Transverse colon (tissue), 4 donors: Measurements from ENCODE around the gene ZNF296. TPM values are rescaled to one million over a fixed set of nuclear protein-coding genes. Genes with fewer than 3 reads are reported as not detected.
A peak's percentile ranks its signal among the peaks of the same experiment; 100 is the strongest.

Source experiments
- DNase-seq: peaks from one replicate; pipeline ENCODE4 v3.0.0-alpha.2; 2019
- H3K27ac ChIP-seq, 4 donors: fragments of 200-600 bp; sonication (generic); 2 replicates each; pipeline ENCODE4 v1.5.1; 2016 to 2018; ENCODE audit warnings: inconsistent platforms in 4 of 4
- H3K27me3 ChIP-seq: fragments of 200-600 bp; sonication (generic); 2 replicates; pipeline ENCODE4 v1.5.1; 2017; ENCODE audit warnings: inconsistent platforms
- H3K36me3 ChIP-seq, 4 donors: fragments of 200-600 bp; sonication (generic); 2 replicates each; pipeline ENCODE4 v1.5.1; 2017 to 2019; ENCODE audit warnings: inconsistent platforms in 4 of 4
- H3K4me1 ChIP-seq, 4 donors: fragments of 200-600 bp; sonication (generic); 2 replicates each; pipeline ENCODE4 v1.5.1; 2017 to 2020; ENCODE audit warnings: inconsistent platforms in 4 of 4
- H3K4me3 ChIP-seq, 4 donors: fragments of 200-600 bp; sonication (generic); 1 replicate in 1 of 4; 2 replicates in 3 of 4; pipeline versions ENCODE4 v1.5.1 to v1.6.1; 2017 to 2019; ENCODE audit warnings: inconsistent platforms in 4 of 4
- H3K9me3 ChIP-seq, 2 donors: fragments of 200-600 bp; sonication (generic); 2 replicates each; pipeline ENCODE4 v1.5.1; 2017 to 2019; ENCODE audit warnings: inconsistent platforms in 2 of 2
- CTCF ChIP-seq, 5 experiments: fragments of 200-600 bp in 3 of 5; fragments of 450-650 bp in 2 of 5; sonication (generic) in 3 of 5; IDR thresholded peaks; 1 replicate in 2 of 5; 2 replicates in 3 of 5; pipeline ENCODE4 v1.5.1; 2016 to 2017; ENCODE audit warnings: antibody characterized with exemption in 5 of 5, inconsistent platforms in 3 of 5, mild to moderate bottlenecking in 2 of 5, moderate library complexity in 1 of 5
- EP300 ChIP-seq: sonication (generic); formaldehyde crosslinking; IDR thresholded peaks from one replicate; pipeline ENCODE4 v1.6.1; 2017; ENCODE audit warnings: antibody characterized with exemption, low read depth
- POLR2A ChIP-seq: fragments of 450-650 bp; IDR thresholded peaks from one replicate; pipeline ENCODE4 v1.6.1; 2016; ENCODE audit warnings: antibody characterized with exemption, mild to moderate bottlenecking, moderate library complexity
- POLR2AphosphoS5 ChIP-seq, 3 donors: sonication (generic); formaldehyde crosslinking; IDR thresholded peaks; one replicate each; pipeline ENCODE4 v1.6.1; 2016; ENCODE audit warnings: antibody characterized with exemption in 3 of 3
- WGBS, 2 donors: methylation state at CpG; one replicate each; pipeline ENCODE4 v1.1.5; 2018; ENCODE audit warnings: low coverage in 1 of 2; 5-methylcytosine and 5-hydroxymethylcytosine counted together
- in situ Hi-C, 4 donors: fragments of 200-750 bp; cut with MboI; loops; one replicate each; pipeline versions ENCODE4 v1.15.0 to v1.15.1; 2017; ENCODE audit warnings: low sequenced_read_pairs in 3 of 4, low pct_ligation_motif_present in 1 of 4, low pct_unique_long_range_greater_than_20kb in 1 of 4
- intact Hi-C: fragments of 100-400 bp; cut with DNase I; formaldehyde crosslinking; loops from one replicate; pipeline ENCODE4 v1.15.1; 2023; ENCODE audit warnings: low total_unique reads
- total RNA-seq, 4 donors: library from RNA; depleted of rRNA; stranded (reverse); fragments of >200 nt; gene quantifications; one replicate each; pipeline ENCODE4 v1.1.0, GENCODE V29; 2016

The ZNF296 gene
- total RNA-seq, 4 donors from 2014 or later, result 0.75 to 5.8 (median 3.5) TPM

DNA sequence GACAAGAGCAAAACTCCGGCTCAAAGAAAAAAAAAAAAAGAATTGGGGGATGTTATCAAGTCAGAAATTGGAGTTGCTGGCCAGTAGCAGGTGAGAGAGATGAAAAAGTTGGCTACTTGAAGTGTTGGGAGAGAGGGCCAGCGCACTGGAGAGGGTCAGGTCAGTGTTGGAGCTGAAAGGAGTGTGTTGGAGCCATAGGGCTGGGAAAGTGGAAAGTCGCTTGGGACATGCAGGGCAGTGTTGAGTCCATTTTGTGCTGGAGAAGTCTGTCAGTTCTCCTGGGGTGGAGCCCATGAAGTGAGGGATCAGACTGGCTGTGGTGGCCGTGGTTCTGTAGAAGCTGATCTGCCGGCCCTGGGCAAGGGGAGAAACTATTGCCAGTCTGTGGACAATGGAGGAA, 18.4 kb upstream of the ZNF296 start:
- no peak for TF ChIP-seq POLR2AphosphoS5 (IDR thresholded peaks at IDR 0.05)
- Histone ChIP-seq H3K27ac (no peak overlapping the region), H3K9me3 (no peaks in the 10 kb centered on the region), H3K4me3 (peak overlapping the region in 1 of 4 donors; percentile 96), H3K36me3 (no peaks in the 10 kb centered on the region), H3K4me1 (peaks cover 27 to 77% (median 46%) of the 10 kb centered on the region in 4 donors), H3K27me3 (no peaks in the 10 kb centered on the region)
- intact Hi-C loops, result no loop called here
- WGBS, 2 donors, result 88 to 90% methylated on average over 2 to 5 of the region's 5 CpGs
- in situ Hi-C loops, result no loop called here
- no peak for DNase-seq

GRCh38 chr19:45094137-45094536, 17.9 kb upstream of the ZNF296 start:
- intact Hi-C loops, result no loop called here
- no peaks in the 10 kb centered on the region for H3K36me3 ChIP-seq
- DNase-seq, result no peak
- H3K9me3 ChIP-seq, result no peaks in the 10 kb centered on the region
- TF ChIP-seq EP300 (no peak), CTCF (IDR thresholded peaks at IDR 0.05) (no peak), POLR2AphosphoS5 (IDR thresholded peaks at IDR 0.05) (no peak)
- H3K4me3 ChIP-seq, result peak overlapping the region; percentile 93 to 96 (median 96)
- in situ Hi-C loops, result no loop called here
- peak overlapping the region in 2 of 4 donors; percentile 89 to 91 for H3K27ac ChIP-seq
- H3K4me1 ChIP-seq, result peaks cover 27 to 77% (median 46%) of the 10 kb centered on the region in 4 donors
- H3K27me3 ChIP-seq, result no peaks in the 10 kb centered on the region
- 54 to 59% methylated on average over 6 to 9 of the region's 9 CpGs for WGBS, 2 donors

DNA sequence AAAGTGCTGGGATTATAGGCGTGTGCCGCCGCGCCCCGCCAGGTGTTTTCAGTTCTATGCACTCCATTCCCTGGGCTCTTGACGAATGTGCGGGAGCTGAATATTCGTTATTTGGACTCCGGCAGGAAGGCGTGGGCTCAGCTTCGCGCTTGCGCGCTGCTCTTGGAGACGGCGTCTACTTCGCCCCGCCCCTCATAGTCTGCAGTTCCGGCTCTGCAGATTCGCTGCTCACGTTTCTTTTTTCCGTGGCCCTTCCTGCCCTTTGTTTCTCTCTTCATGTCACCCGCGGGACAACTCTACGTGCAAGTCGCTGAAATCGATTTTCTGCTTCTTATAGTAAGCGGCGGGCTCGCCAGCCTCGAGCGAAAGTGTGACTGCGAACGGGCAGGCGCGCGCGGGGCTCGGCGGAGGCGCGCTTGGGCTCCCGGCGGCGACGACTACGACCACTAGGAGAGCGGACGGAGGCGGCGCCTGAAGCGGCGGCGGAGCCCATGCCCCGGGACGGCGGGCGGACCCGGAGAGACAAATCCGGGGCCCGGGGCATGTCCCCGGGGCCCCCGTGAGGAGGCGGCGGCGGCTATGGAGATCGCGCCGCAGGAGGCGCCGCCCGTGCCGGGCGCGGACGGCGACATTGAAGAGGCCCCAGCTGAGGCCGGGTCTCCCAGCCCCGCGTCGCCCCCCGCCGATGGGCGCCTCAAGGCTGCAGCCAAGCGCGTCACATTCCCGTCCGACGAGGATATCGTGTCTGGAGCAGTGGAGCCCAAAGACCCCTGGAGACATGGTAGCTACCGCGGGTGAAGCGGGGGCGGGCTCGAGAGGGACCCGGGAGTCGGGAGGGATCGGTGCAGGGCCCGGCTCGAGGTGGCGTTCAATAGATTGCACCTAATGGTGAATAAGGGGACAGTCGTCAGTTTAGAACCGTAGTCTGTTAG, 16.7 kb upstream of the ZNF296 start, which contains the start of gene PPP1R37:
Gene PPP1R37 (plus strand): TSS at position 433 of the 932 bp plus-strand sequence. CDS start 147 bp downstream, at position 580.
- Histone ChIP-seq H3K36me3 (peaks cover 0 to 8% (median 0%) of the 10 kb centered on the region in 4 donors), H3K4me1 (peaks cover 26 to 66% (median 41%) of the 10 kb centered on the region in 4 donors), H3K4me3 (peak within 1 kb of the TSS; percentile 93 to 96 (median 96)), H3K27me3 (no peaks in the 10 kb centered on the region), H3K27ac (peak within 1 kb of the TSS; percentile 89 to 93 (median 91)), H3K9me3 (no peaks in the 10 kb centered on the region)
- TF ChIP-seq POLR2A (peak; percentile 47), CTCF (IDR thresholded peaks at IDR 0.05) (peak; percentile 37 to 60 (median 43)), POLR2AphosphoS5 (IDR thresholded peaks at IDR 0.05) (peak; percentile 39 to 84 (median 62)), EP300 (no peak)
- in situ Hi-C loops (no loop called here), intact Hi-C loops (no loop called here)
- WGBS, 2 donors, result 0 to 1% methylated on average over 3 to 47 of the region's 103 CpGs
- peak; percentile 95 for DNase-seq

DNA sequence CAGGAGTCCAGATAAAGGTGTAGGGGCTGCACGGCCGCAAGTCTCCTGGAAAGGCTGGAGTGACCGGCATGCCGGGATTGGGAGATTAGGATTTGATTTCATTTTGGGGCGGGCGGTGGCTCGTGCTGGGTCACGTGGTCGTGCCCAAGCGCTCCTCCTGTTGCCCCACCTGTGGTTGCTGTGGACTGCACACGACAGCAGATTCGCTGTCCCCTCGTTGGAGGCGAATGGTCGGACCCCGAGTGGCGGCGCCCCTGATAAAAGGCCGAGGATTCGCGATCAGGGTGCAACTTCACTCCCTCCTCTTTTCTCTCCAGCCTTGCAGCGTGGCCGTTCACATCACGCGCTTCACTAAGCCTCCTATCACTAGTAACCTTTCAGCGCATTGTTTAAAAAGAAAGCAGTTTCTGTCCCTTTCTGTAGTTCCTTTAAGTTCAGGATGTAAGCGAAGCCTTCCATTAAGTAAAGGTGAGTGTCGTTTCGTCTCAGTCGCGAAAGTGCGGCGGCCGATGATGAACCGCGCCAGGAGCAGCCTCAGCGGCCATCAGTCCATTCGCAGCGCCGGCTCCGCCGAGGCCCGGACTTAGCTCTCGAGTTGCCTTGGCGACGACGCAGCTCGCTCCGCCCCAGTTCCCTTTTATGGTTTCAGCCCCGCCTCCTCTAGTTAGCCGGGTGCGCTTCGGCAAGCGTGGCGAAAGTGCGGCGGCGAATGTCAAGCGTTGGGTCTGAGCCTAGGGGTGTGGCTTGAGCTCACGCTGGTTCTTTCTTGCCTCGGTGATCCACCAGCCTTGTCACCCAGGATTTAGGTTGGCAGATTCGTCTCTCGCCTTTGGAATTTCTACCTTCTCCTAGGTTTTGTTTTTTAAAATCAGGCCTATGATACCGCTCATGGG, 15.0 kb upstream of the ZNF296 start:
- H3K4me3 ChIP-seq, result peak overlapping the region; percentile 34 to 96 (median 96)
- peaks cover 21 to 50% (median 37%) of the 10 kb centered on the region in 4 donors for H3K4me1 ChIP-seq
- no peaks in the 10 kb centered on the region for H3K27me3 ChIP-seq
- peaks cover 0 to 8% (median 0%) of the 10 kb centered on the region in 4 donors for H3K36me3 ChIP-seq
- TF ChIP-seq POLR2AphosphoS5 (IDR thresholded peaks at IDR 0.05) (peak; percentile 50 to 90 (median 82)), CTCF (IDR thresholded peaks at IDR 0.05) (peak in 1 of 5 experiments; percentile 11), POLR2A (peak; percentile 67), EP300 (no peak)
- in situ Hi-C loops, result no loop called here
- 8 to 11% methylated on average over 5 to 64 of the region's 64 CpGs for WGBS, 2 donors
- H3K9me3 ChIP-seq, result no peaks in the 10 kb centered on the region
- peak overlapping the region; percentile 89 to 93 (median 91) for H3K27ac ChIP-seq
- intact Hi-C loops, result no loop called here
- peak; percentile 99 for DNase-seq
